Fibroblast of skin of left quadriceps (primary cell): ENCODE data around the gene BRD2.

ENCODE experiments used
- DNase-seq, 2 experiments: peaks; one replicate each; pipeline ENCODE4 v3.0.0-alpha.2; 2013; ENCODE audit warnings: low read depth in 2 of 2

The BRD2 gene

GRCh38 chr6:32993363-32993973 lies 25.1 kb downstream of the BRD2 start:
- no peak for DNase-seq

- no peak for DNase-seq
Observed at GRCh38 chr6:32995448-32995847, 27.1 kb downstream of the BRD2 start.

- no peak for DNase-seq
Observed at GRCh38 chr6:33000055-33000454, 31.7 kb downstream of the BRD2 start.

GRCh38 chr6:33001685-33002084 lies 33.3 kb downstream of the BRD2 start:
- no peak for DNase-seq

GRCh38 chr6:33004940-33005339 lies 36.5 kb downstream of the BRD2 start:
- no peak for DNase-seq

- no peak for DNase-seq
Observed at GRCh38 chr6:33007831-33008400, 39.5 kb downstream of the BRD2 start.

- no peak for DNase-seq
Observed at GRCh38 chr6:33008944-33009861, 40.8 kb downstream of the BRD2 start, which contains the start of gene HLA-DOA. HLA-DOA (minus strand) TSS chr6:33009591.

- no peak for DNase-seq
Observed at GRCh38 chr6:33010356-33010755, 42.0 kb downstream of the BRD2 start.

- DNase-seq, result no peak
Observed at GRCh38 chr6:33013608-33014007, 45.2 kb downstream of the BRD2 start.

- peak; percentile 56 to 57 for DNase-seq
Observed at GRCh38 chr6:33014841-33015634, 46.6 kb downstream of the BRD2 start.

GRCh38 chr6:33015798-33016197 lies 47.4 kb downstream of the BRD2 start:
- DNase-seq, result no peak

- no peak for DNase-seq
Observed at GRCh38 chr6:33017018-33017417, 48.6 kb downstream of the BRD2 start.

GRCh38 chr6:33017694-33018353 lies 49.4 kb downstream of the BRD2 start:
- no peak for DNase-seq

GRCh38 chr6:33018418-33018817 lies 50.0 kb downstream of the BRD2 start:
- no peak for DNase-seq

- DNase-seq, result no peak
Observed at GRCh38 chr6:33018904-33019303, 50.5 kb downstream of the BRD2 start.

- no peak for DNase-seq
Observed at GRCh38 chr6:33019372-33019771, 51.0 kb downstream of the BRD2 start.

- DNase-seq, result no peak
Observed at GRCh38 chr6:33021917-33022316, 53.5 kb downstream of the BRD2 start.

GRCh38 chr6:33023536-33023935 lies 55.1 kb downstream of the BRD2 start:
- no peak for DNase-seq

- no peak for DNase-seq
Observed at GRCh38 chr6:33024521-33024920, 56.1 kb downstream of the BRD2 start.

GRCh38 chr6:33028220-33028849 lies 59.9 kb downstream of the BRD2 start:
- no peak for DNase-seq
